Measurements from ENCODE around the gene RREB1.

The RREB1 gene

GRCh38 chr6:7229376-7230326 lies 121.9 kb downstream of the RREB1 start:
- no peak for DNase-seq

DNA sequence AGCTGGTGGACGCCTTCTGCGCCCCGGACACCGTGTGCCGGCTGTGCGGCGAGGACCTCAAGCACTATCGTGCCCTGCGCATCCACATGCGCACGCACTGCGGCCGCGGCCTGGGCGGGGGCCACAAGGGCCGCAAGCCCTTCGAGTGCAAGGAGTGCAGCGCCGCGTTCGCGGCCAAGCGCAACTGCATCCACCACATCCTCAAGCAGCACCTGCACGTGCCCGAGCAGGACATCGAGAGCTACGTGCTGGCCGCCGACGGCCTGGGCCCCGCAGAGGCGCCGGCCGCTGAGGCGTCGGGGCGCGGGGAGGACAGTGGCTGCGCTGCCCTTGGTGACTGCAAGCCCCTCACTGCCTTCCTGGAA lies 122.5 kb downstream of the RREB1 start:
- DNase-seq = no peak

DNA sequence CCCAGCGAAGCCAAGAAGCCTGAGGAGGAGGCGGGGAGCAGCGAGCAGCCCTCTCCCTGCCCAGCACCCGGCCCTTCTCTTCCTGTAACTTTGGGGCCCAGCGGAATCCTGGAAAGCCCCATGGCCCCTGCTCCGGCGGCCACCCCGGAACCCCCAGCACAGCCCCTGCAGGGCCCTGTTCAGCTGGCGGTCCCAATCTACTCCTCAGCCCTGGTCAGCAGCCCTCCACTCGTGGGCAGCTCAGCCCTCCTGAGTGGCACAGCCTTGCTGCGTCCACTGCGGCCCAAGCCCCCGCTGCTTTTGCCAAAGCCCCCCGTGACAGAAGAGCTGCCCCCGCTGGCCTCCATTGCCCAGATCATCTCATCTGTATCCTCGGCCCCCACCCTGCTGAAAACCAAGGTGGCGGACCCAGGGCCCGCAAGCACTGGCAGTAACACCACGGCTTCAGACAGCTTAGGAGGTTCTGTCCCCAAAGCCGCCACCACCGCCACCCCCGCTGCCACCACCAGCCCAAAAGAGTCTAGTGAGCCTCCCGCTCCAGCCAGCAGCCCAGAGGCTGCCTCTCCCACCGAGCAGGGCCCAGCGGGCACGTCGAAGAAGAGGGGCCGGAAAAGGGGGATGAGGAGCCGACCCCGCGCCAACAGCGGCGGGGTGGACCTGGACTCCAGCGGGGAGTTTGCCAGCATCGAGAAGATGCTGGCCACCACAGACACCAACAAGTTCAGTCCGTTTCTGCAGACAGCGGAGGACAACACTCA lies 123.4 kb downstream of the RREB1 start:
- DNase-seq = no peak

DNA sequence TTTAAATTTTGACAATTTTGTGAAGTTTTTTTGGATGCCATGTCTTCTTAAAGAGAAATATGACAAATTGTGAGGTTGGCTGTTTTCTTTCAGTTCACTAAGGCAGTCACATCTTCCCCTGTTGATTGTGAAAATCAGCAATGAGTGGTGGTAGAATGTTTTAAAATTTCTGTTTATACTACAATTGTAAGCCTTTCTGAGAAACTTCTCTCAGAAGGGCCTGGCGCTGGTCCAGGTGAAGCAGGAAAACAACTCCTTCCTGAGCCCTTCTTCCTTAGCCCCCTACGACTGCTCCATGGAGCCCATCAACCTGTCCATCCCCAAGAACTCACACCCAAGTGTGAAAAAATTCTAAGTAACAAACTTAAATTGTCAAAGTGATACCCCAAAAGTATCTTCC lies 124.6 kb downstream of the RREB1 start:
- DNase-seq = no peak

- no peak for DNase-seq
These were observed 126.8 kb downstream of the RREB1 start for GRCh38 chr6:7234547-7234946.

GRCh38 chr6:7235712-7236305 lies 128.0 kb downstream of the RREB1 start:
- DNase-seq = no peak

- no peak for DNase-seq
These were observed 128.8 kb downstream of the RREB1 start for GRCh38 chr6:7236306-7237209.

GRCh38 chr6:7237653-7238188 lies 130.0 kb downstream of the RREB1 start:
- DNase-seq = no peak

- DNase-seq = no peak
These were observed 130.8 kb downstream of the RREB1 start for GRCh38 chr6:7238526-7238899.

DNA sequence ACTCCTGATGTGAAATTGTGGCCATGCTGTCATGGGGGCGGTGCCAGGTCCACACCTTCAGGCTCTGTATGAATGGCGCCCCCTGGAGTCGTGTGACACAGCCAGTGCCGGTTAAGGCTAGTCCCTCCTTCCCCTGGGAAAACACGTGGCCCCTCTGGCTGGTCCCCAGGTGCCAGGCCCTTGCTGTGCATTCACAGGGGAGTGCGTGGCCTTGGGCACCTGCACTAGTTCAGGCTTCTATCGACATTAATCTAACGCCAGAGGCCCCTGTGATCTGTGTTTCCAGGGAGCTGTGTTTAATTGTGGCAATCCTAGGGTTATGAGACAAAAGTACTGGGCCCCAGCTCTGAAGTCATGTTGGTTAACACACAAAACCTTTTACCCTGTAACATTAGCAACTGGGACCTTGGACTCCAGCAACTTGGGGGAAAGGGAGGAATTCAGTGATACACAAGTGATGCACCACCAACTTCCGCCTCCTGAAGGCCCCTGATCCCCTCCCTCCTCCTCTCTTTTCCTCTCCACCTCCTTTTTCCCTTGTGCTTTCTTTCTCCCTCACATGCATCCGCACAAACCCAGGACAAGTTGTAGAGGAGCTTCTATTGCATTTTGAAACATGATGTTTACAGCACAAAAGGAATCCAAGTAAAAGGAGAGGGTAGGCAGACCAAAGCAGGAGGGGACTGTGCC lies 131.3 kb downstream of the RREB1 start:
- no peak for DNase-seq

DNA sequence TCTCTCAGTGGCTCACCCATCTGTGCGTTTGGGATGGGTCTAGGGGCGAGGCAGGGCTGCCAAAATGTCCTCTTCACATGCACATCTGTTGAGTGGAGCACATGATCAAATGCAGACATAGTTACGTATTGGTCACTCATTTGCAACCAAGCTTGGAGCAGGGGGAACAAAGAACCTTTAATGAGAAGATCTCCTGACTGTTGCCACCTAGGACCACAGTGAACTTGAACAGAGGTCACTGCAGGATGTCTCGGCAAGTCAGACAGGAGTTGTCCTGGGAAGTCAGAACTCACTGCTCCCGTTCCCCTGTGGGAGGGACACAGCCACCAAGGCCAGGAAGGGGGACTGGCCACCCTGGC lies 131.8 kb downstream of the RREB1 start:
- no peak for DNase-seq

- no peak for DNase-seq
These were observed 132.6 kb downstream of the RREB1 start for GRCh38 chr6:7240351-7240750.

GRCh38 chr6:7241160-7241559 lies 133.4 kb downstream of the RREB1 start:
- no peak for DNase-seq

GRCh38 chr6:7241709-7242645 lies 134.2 kb downstream of the RREB1 start:
- no peak for DNase-seq

DNA sequence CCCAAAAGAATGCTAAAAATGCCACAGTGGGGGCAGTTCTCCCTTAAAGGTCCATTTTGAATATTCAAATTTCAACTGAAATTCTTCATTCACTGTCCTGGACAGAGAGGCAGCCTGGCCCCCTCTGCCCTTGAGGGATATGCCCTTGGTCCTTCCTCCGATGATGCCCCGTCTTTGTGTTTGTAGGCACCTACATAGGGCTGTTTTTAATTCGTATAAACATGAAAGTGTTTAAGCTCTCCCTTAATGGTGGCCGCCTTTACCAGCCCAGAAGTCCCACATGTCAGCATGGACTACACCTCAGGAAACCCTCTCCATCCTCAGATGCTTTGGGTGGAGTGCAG lies 135.0 kb downstream of the RREB1 start:
- DNase-seq = no peak

GRCh38 chr6:7243179-7243981 lies 135.6 kb downstream of the RREB1 start:
- no peak for DNase-seq

- no peak for DNase-seq
These were observed 138.1 kb downstream of the RREB1 start for GRCh38 chr6:7245668-7246393.

- no peak for DNase-seq
These were observed 138.8 kb downstream of the RREB1 start for GRCh38 chr6:7246401-7247178.

GRCh38 chr6:7247179-7247456 lies 139.4 kb downstream of the RREB1 start:
- DNase-seq = no peak

All from GOT3 (cell line).